NCI-H1092 (cell line): ENCODE measurements around the gene EPHB1.
A peak's percentile ranks its signal among the peaks of the same experiment; 100 is the strongest.

Experiments
- DNase-seq: peaks from one replicate; lab custom pipeline; 2025; lab: John Stamatoyannopoulos, UW

Gene EPHB1

DNA sequence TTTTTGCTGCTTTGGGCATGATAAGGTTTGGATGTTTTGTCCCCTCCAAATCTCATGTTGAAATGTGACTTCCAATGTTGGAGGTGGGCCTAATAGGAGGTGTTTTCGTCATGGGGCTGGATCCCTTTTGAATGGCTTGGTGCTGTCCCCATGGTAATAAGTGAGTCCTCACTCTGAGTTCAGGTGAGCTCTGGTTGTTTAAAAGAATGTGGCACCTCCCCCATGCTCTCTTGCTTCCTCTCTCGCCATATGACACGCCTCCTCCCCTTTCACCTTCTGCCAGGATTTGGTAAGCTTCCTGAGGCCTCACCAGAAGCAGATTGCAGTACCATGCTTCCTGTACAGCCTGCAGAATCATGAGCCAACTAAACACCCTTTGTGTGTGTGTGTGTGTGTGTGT lies 255.5 kb downstream of the EPHB1 start:
- no peak for DNase-seq

DNA sequence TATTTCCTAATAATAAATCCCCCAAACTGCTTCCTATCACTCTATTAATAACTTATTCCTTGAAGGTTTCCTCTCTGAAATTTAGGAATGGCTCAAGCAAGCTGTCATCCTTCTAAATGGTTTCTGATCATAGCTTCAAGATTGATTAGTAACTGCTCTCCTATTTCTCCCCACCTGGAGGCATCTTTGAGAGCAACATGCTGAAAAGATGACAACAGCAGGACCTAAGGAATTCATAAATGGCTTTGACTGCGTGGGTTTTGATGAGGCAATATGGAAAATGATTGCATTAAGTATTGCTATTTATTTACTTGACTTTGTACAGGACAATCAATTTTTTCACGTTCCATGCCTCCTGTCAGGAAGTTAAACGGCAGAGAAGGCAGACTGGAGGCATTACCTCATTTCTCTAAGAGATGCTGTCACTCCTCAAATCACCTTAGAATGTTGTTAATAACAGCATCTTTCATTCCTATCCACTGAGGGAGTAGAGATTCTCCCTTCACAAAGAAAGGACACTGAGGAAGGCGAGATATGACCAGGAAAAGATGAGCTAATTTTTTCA lies 256.4 kb downstream of the EPHB1 start:
- DNase-seq = no peak

DNA sequence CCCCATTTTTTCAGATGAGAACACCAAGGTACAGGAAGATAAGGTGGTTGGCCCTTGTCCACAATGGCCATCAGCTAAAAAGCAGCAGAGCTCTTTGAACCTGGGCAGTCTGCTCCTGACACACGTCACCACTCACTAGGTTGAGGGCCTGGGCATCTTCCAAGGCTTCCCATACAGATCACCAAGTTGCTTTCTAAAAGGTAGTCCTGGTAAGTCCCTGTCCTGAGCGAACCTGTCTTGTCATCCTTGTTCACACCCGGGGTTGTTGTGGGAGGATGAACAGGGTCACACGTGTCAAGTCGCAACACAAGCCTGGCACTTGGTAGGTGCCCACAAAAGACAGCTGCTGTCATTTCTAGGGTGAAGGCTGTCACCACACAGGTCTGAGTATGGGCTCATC lies 260.4 kb downstream of the EPHB1 start:
- no peak for DNase-seq

DNA sequence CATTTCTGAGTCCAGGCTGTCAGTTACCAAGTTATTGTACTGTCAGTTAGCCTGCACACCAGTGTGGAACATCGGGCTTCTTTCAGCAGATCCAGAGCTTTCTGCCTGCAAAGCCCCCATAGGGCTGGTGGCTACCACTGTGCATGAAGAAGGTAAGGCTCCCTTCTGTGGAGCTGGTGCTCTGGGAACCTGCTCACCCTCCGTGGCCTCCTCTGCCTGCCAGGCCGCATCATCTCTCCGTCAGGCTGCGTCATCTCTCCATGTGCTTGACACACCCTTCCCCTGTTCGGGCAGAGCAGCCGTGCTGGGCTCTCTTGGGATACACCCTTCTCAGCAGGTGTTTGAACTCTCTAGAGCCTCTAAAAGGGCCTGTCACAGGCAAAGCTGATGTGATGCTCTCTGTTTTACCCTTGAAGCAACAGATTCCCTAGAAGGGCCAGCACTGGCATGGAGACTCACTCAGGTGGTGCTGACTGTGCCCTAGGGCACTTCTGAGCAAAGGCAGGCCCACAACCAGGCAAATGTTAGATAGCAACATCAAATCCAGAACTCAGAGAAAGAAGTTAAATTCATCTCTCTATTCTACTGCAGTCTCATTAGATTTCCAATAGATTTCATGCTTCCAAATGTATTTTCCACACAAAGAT lies 261.1 kb downstream of the EPHB1 start:
- no peak for DNase-seq

DNA sequence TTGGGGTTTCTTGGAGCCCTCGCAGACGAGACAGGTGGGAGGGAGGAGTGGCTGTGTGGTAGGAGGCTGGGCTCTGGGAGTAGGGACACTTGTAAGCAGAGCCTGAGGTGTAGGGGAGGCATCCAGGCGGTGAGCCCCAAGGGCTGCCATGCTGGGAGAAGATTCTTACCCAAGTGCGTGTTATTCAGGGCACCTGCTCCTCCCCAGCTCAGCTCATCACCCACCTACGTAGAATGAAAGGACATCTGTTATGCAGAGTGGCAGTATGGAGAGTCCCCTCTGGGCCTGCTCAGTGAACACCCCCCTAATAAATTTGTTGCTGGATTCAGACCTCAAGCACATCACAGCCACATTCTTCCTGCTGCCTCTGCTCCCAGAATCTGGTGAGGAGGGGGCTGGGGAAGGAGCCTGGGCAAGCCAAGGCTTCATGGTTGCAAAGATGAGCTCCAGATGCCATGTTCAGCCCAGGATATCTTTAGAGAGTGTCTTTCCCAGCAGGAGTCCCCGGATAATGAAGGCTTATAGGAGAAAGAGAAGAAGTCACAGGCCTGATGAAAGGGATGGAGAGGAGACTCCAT lies 261.8 kb downstream of the EPHB1 start:
- no peak for DNase-seq

DNA sequence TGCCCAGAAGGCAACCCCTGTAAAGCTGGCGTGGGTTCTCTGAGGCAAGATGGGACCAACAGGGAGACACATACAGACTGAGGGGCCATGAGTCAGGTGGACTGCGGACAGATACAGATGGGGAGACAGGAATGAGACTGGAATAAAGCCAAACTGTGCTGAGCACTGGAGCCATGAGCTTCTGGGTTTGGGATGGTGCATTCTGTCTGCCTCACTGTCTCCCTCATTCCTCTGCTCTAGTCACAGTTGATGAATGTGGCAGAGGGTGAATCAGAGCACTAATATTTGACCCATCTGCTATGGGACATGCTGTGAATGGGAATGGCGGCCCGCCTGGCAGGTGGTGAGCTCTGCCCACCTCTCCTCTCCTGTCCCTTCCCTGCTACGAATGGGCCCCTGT lies 262.9 kb downstream of the EPHB1 start:
- no peak for DNase-seq

DNA sequence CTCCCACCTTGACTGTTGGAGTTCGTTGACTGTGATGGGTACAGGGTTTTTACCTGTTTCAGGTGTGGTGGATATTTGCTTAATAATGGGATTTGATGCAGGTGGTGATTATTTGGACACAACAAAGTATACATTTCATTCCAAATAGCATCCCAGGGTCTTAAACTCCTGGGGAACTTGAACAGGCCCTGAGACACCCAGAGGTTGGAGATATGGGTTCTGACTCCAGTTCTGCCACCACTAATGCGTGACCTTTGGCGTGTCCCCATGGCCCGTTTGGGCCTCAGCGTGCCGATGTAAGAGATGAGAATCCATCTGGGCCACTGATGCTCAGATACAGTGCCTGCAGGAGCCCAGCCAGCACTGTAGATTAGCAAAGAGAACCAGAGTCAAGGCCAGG lies 264.5 kb downstream of the EPHB1 start:
- no peak for DNase-seq

DNA sequence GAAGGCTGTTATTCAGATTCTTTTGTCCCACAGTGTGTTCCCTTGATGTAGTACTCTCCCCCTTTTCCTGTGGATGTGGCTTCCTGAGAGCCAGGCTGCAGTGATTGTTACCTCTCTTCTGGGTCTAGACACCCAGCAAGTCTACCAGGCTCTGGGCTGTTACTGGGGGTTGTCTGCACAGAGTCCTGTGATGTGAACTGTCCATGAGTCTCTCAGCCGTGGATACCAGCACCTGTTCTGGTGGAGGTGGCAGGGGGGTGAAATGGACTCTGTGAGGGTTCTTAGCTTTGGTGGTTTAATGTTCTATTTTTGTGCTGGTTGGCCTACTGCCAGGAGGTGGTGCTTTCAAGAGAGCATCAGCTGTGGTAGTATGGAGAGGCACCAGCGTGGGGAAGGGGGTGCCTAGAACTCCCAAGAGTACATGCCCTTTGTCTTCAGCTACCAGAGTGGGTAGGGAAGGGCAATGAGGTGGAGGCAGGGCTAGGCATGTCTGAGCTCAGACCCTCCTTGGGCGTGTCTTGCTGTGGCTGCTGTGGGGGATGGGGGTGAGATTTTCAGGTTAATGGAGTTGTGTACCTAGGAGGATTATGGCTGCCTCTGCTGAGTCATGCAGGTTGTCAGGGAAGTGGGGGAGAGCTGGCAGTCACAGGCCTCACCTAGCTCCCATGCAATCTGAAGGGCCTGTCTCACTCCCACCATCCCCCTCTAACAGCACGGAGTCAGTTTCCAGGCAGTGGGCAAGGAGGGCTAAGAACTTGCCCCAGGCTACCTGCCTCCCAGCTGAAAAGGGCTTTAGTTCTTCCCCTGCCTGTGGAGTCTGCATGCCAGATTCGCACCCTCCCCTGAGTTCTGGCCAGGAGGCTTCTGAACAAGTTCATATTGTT lies 272.0 kb downstream of the EPHB1 start:
- DNase-seq = peak; percentile 8

DNA sequence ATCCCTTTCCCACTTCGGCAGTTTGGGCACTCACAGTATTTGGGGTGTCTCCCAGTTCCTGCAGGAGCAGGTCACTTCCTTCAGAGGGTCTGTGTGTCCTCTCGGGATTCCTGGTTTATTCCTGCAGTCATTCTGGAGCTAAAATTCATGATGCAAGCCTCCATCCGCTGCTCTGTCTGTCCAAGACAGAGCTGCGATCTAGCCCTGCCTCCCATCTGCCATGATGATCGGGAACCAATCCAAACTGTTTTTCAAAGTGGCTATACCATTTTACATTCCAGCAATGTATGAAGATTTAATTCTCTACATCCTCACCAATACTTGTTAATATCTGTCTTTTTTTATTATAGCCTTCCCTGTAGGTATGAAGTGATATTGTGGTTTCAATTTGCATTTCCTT lies 273.0 kb downstream of the EPHB1 start:
- no peak for DNase-seq

DNA sequence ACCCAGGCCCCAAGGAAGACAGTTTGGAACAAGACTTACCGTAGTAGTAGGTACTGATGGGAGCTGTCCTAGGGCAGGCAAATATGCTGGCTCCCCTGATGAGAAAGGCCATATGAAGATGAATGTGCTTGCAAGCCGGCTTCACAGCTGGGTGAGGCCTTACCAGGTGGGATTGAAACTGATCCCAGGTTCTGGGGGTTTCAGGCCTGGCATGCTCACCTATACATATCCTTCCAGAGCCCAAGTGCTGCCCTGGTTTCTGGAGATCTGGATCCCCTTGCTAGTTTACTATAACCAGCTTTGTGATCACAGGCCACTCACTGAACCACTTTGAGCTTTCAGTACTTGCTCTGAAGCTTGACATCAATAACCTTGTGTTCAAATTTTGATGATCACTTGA lies 274.3 kb downstream of the EPHB1 start:
- DNase-seq = no peak

DNA sequence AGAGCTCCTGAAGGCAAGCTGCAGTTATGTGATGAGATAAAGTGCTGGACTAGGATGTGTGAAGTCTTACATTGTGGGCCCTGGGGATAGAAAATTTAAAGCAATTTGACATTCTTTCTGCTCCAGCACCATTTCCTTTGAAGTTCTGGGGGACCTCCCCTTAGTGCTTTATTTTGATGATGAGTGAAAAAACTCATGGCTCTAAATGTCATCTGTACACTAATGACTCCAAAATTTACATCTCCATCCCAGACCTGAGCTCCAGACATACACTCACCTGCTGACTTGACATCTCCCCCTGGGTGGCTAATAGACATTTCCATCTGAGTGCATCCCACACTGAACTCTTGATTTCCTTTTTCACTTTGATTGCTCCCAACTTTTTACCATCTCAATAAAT lies 276.4 kb downstream of the EPHB1 start:
- no peak for DNase-seq

DNA sequence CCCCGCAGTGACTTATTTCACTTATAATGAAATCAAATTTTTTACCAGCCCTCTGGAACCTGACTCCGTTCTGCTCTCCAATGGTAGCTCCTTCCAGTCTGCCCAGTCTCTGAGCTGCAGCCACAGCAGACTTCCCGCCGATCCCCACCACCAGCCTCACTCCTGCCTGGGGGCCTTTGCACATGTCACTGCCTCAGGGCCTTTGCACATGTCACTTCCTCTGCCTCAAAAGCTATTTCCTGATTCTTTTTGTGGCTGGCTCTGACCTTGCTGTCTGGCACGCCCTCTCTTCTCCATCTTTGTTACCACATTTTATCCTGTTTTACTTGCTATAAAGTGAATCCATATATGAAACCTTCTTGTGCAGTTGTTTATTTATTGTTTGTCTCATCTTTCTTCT lies 277.4 kb downstream of the EPHB1 start:
- no peak for DNase-seq

DNA sequence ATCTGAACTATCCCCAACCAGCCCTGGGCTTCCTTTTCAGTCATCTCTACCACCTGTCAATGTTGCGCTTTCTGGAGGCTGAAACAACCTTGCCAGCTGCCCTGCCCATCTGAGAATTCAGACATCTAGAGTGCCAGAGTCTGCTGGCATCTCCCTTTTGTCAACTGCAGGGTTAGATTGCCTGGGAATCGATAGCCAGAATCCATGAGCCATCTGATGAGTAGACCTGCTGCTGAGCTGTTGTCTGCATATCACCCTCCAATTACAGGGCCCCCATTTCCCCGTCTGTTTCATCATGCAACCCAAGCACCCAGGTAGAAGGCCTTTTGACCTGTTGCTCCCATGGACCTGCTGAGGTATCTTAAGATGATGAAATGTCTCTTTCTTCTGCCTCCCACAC lies 280.1 kb downstream of the EPHB1 start:
- DNase-seq = no peak

DNA sequence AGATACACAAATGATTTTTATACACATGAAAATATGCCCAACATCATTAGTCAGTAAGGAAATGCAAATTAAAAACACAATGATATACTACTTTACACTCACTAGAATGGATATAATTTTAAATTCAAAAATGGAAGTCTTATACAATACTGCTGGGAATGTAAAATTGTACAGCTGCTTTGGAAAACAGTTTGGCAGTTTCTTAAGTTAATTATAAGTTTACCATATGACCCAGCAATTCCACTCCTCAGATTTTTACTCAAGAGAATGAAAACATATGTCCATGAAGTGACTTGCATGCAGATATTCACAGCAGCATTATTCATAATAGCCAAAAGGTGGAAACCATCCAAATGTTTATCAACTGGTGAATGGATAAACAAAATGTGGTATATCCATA lies 281.3 kb downstream of the EPHB1 start:
- no peak for DNase-seq

DNA sequence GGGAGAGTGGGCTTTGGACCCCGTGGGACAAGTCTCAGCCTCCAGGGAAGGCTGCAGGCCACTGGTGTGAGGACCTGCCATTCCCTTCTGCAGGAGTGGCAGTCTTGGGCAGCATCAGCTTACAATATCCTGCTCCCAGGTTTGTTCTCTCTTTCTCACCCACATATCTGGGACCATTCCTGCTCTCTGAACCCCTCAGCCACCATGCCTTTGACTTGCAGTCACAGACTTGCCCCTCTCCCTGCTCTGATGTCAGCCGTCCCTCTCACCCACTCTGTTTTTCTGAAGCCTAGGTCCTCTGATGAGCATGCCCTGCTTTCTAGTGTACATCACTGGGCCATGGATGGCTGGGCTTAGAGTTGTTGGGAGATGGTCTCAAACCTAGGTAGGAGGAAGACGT lies 282.1 kb downstream of the EPHB1 start:
- DNase-seq = no peak

DNA sequence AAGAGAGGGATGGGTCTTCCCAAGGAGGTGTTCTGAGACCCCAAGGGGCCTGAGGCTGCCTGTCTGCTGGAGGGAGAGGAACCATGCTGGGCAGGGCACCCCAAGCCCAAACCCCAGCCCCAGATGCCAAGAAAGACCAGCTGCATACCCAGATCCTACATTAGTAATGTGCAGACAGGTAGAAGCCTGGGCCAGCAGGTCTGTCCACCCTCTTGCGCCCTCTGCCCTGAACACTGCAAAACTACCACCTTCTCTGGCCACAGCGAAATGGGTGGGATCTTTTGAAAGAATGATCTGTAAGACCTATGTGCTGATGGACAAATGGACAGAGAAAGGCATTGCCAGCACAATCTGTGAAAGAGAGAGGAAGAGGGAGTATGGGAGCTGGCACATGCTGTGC lies 283.2 kb downstream of the EPHB1 start:
- no peak for DNase-seq

DNA sequence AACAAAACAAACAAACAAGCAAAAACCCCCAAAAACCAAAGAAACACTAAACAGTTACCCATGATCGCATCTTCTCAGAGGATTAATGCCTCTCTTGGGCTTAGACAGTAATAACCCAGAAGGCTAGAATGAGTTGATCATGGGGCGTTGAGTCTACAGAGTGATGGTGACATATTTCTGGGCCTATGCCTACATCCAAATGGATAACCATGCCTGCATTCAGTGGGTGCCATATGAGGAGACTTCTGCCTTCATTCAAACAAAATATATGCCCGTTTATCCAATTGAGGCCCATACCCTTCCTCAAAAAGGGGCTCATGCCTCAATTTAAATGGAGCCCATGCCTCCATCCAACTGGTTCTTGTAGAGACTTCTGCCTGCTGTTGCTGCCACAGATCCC lies 284.0 kb downstream of the EPHB1 start:
- DNase-seq = no peak

DNA sequence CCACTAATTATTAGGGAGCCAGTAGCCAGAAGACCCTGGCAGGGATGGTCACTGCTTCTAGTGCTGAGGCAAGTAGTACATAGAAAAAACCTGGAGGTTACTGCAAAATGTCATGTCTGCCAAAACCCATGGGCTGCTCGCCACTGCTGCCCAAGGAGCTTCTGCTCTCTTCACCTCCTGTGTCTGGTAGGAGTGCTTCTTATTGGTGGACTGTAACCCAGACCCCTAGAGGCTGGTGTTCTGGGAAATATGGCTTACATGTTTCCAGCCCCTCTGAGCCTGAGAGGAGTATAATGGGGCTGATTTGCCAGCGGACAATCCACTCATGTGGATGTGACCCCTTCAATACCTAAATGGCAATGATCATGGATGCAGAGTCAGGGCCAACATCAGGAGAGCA lies 286.4 kb downstream of the EPHB1 start:
- no peak for DNase-seq

DNA sequence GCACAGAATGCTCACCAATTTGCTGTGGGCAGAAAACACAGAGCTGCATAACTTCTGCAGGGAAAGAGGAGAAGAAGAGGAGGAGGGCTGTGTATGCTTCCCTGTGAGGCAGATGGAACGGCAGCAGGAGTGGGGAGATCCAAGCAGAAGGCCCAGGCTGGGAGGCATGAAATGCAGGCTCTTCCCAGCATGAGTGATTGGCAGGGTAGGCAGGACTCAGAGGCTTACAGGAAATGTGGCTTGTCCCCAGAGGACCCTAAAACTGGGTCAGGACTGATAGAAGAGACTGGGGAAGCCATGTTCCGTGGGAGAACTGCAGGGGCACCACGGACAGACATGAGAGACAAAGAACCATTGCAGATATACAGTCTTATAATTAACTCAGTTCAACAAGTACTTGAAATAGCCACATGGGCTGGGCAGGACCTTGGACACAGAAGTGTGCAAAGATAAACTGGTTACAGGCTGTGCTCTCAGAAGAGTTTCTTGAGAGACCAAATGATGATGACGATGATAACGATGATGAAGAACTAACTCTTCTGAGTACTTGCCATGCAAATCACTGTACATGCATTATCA lies 286.9 kb downstream of the EPHB1 start:
- no peak for DNase-seq

DNA sequence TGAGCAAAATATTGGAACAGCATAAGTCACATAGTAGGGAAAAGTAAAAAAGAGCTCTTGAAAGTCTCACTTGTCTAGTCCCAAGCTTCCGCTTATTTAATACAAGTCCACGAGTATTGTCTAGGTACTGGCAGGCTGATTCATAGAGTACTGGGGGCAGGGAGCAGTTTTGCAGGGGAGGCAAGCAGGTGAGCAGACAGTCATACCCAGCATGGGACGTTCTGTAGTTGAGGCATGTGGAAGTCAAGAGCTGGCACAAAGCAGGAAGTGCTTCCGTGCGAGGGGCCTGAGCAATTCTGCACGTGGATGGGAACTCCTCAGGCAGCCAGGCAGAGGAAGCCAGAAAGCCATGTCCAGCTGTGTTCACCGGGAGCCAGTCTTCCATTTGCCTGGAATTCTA lies 287.6 kb downstream of the EPHB1 start:
- no peak for DNase-seq

DNA sequence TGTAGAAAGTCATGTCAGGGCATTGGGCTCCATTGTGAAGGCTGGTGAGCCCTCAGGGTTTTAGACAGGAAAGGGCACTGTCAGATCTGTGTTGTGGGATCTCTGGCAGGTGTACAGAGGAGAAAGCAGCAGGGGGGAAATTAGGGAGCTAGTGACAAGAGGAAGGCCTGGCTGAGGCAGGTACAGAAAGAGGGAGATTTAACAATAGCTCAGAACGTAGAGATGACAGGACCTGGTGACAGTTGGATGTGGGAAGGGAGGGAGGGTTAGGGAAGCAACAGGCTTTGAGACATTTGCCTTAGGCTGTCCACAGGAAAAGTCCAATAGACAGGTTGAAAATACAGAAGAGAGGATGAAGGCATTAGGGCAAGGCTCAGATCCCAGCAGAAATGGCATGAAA lies 288.1 kb downstream of the EPHB1 start:
- no peak for DNase-seq

DNA sequence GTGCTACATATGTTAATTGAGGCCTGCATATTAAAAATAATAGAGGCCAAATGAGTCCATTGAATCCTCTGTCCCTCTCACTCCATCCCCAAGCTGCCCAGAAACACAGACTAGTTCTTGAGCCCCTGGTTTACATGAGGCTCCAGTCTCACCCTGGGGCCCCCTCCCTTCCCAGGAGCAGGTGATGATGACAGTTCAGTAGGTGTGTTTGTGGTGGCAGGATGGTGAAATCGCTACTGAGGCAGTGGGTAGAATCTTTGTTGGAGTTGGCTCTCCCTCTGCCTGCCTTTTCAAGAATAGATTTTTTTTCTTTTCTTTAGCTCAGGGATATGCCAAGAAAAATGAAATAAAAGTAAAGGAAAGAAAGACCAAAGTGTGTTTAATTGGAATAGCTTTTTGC lies 288.7 kb downstream of the EPHB1 start:
- no peak for DNase-seq

DNA sequence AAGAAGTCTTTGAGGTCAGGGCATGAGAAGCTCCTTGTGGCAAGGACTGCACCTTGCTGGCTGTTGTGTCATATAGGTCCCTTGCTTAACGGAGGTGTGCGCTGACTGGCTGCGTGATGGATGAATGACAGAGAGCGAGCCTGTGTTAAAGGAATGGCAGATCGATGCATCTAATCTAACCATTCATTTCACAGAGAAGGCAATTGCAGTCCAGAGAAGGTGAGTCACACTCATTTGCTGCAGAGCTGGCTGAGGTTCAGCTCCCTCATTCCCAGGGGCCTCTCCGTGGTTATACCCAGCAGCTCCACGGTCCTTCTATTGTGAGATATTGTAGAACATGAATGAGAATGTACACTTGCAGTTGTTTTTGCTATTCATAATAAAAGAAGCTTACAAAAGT lies 289.3 kb downstream of the EPHB1 start:
- DNase-seq = no peak
